HL-60 (cell line): Measurements from ENCODE around the gene C1QTNF3.

Experiments
- CTCF ChIP-seq: IDR thresholded peaks from one replicate; pipeline ENCODE4 v1.5.1; 2011; ENCODE audit warnings: low read length, control low read depth, inconsistent platforms; ENCODE audit not compliant: insufficient read depth
- SPI1 ChIP-seq: IDR thresholded peaks from 2 replicates; pipeline ENCODE4 v1.6.1; 2012; ENCODE audit warnings: low read depth, mild to moderate bottlenecking, borderline replicate concordance

- no peak for TF ChIP-seq CTCF
- TF ChIP-seq SPI1: no peak
Observed at GRCh38 chr5:34034534-34035327, 8.3 kb downstream of the C1QTNF3 start.
